Ascending aorta (tissue), 2 donors: ENCODE data around the gene LRCH1. TPM values are rescaled to one million over a fixed set of nuclear protein-coding genes. Genes with fewer than 3 reads are reported as not detected.
A peak's percentile ranks its signal among the peaks of the same experiment; 100 is the strongest.

Experiments
- DNase-seq, 2 donors: peaks; one replicate each; pipeline ENCODE4 v3.0.0-alpha.2; 2019; ENCODE audit warnings: low spot score in 2 of 2
- H3K27ac ChIP-seq, 2 donors: fragments of 200-600 bp; sonication (generic); one replicate each; pipeline ENCODE4 v1.5.1; 2016 to 2017; ENCODE audit warnings: mild to moderate bottlenecking in 1 of 2
- H3K27me3 ChIP-seq: fragments of 200-600 bp; sonication (generic); one replicate; pipeline ENCODE4 v1.5.1; 2017
- H3K36me3 ChIP-seq, 2 donors: fragments of 200-600 bp; sonication (generic); one replicate each; pipeline ENCODE4 v1.5.1; 2016
- H3K4me1 ChIP-seq, 2 donors: fragments of 200-600 bp; sonication (generic); one replicate each; pipeline ENCODE4 v1.5.1; 2016 to 2017; ENCODE audit warnings: mild to moderate bottlenecking in 1 of 2
- H3K4me3 ChIP-seq, 2 donors: fragments of 200-600 bp; sonication (generic); one replicate each; pipeline ENCODE4 v1.5.1; 2016 to 2017; ENCODE audit warnings: mild to moderate bottlenecking in 1 of 2
- H3K9me3 ChIP-seq, 2 donors: fragments of 200-600 bp; sonication (generic); one replicate each; pipeline ENCODE4 v1.5.1; 2016
- CTCF ChIP-seq, 3 experiments: fragments of 200-600 bp in 2 of 3; fragments of 450-650 bp in 1 of 3; sonication (generic) in 2 of 3; IDR thresholded peaks; one replicate each; pipeline ENCODE4 v1.5.1; 2016 to 2019; ENCODE audit warnings: antibody characterized with exemption in 3 of 3, mild to moderate bottlenecking in 1 of 3, moderate library complexity in 1 of 3
- intact Hi-C: fragments of 100-400 bp; cut with DNase I; formaldehyde crosslinking; loops from one replicate; pipeline ENCODE4 v1.15.1; 2023
- total RNA-seq: library from RNA; depleted of rRNA; stranded (reverse); fragments of >200 nt; gene quantifications from one replicate; pipeline ENCODE4 v1.1.0, GENCODE V29; 2016

The LRCH1 gene
- total RNA-seq, 1 donor from 2014 or later, result 45.4 TPM

GRCh38 chr13:46685006-46685730 lies 132.2 kb downstream of the LRCH1 start:
- peaks cover 4 to 17% of the 10 kb centered on the region in 2 donors for H3K4me1 ChIP-seq
- no peak overlapping the region for H3K4me3 ChIP-seq
- intact Hi-C loops, result no loop called here
- no peak for DNase-seq
- H3K27ac ChIP-seq, result peak overlapping the region; percentile 52 to 60
- H3K9me3 ChIP-seq, result no peaks in the 10 kb centered on the region
- H3K36me3 ChIP-seq, result peaks cover 0 to 6% of the 10 kb centered on the region in 2 donors
- no peaks in the 10 kb centered on the region for H3K27me3 ChIP-seq
- no peak for TF ChIP-seq CTCF (IDR thresholded peaks at IDR 0.05)

- intact Hi-C loops, result no loop called here
- DNase-seq, result no peak
- Histone ChIP-seq H3K36me3 (peaks cover 0 to 6% of the 10 kb centered on the region in 2 donors), H3K27me3 (no peaks in the 10 kb centered on the region), H3K4me1 (peaks cover 0 to 13% of the 10 kb centered on the region in 2 donors), H3K9me3 (no peaks in the 10 kb centered on the region), H3K4me3 (no peak overlapping the region), H3K27ac (peak overlapping the region in 1 of 2 donors; percentile 25)
- TF ChIP-seq CTCF (IDR thresholded peaks at IDR 0.05), result no peak
Observed at GRCh38 chr13:46686171-46686570, 133.2 kb downstream of the LRCH1 start.

GRCh38 chr13:46687810-46688209 lies 134.8 kb downstream of the LRCH1 start:
- no peaks in the 10 kb centered on the region for H3K27me3 ChIP-seq
- H3K4me1 ChIP-seq, result peaks cover 0 to 13% of the 10 kb centered on the region in 2 donors
- no peak for TF ChIP-seq CTCF (IDR thresholded peaks at IDR 0.05)
- no peaks in the 10 kb centered on the region for H3K9me3 ChIP-seq
- intact Hi-C loops, result no loop called here
- H3K36me3 ChIP-seq, result peaks cover under 1 to 4% of the 10 kb centered on the region in 2 donors
- H3K27ac ChIP-seq, result no peak overlapping the region
- no peak for DNase-seq
- no peak overlapping the region for H3K4me3 ChIP-seq

GRCh38 chr13:46688306-46688705 lies 135.3 kb downstream of the LRCH1 start:
- Histone ChIP-seq H3K9me3 (no peaks in the 10 kb centered on the region), H3K4me3 (no peak overlapping the region), H3K4me1 (peaks cover 0 to 13% of the 10 kb centered on the region in 2 donors), H3K36me3 (peaks cover 3 to 7% of the 10 kb centered on the region in 2 donors), H3K27me3 (no peaks in the 10 kb centered on the region), H3K27ac (no peak overlapping the region)
- TF ChIP-seq CTCF (IDR thresholded peaks at IDR 0.05), result no peak
- no peak for DNase-seq
- intact Hi-C loops, result no loop called here

GRCh38 chr13:46698014-46698413 lies 145.0 kb downstream of the LRCH1 start:
- Histone ChIP-seq H3K4me1 (peaks cover 4 to 10% of the 10 kb centered on the region in 2 donors), H3K36me3 (peaks cover 14 to 40% of the 10 kb centered on the region in 2 donors), H3K27me3 (no peaks in the 10 kb centered on the region), H3K4me3 (no peak overlapping the region), H3K27ac (peak overlapping the region; percentile 41 to 45), H3K9me3 (no peaks in the 10 kb centered on the region)
- intact Hi-C loops, result no loop called here
- TF ChIP-seq CTCF (IDR thresholded peaks at IDR 0.05), result no peak
- DNase-seq, result peak; percentile 15 to 84
